GDM1 (cell line): Measurements from ENCODE around the gene FKBP7.
A peak's percentile ranks its signal among the peaks of the same experiment; 100 is the strongest.
"Not testable (repeated sequence)": the region's sequence is repeated elsewhere in the genome, so short reads cannot be mapped to it uniquely, and the experiment has no call there.

Experiments
- DNase-seq: peaks from one replicate; lab custom pipeline; 2025; lab: John Stamatoyannopoulos, UW

The FKBP7 gene

DNA sequence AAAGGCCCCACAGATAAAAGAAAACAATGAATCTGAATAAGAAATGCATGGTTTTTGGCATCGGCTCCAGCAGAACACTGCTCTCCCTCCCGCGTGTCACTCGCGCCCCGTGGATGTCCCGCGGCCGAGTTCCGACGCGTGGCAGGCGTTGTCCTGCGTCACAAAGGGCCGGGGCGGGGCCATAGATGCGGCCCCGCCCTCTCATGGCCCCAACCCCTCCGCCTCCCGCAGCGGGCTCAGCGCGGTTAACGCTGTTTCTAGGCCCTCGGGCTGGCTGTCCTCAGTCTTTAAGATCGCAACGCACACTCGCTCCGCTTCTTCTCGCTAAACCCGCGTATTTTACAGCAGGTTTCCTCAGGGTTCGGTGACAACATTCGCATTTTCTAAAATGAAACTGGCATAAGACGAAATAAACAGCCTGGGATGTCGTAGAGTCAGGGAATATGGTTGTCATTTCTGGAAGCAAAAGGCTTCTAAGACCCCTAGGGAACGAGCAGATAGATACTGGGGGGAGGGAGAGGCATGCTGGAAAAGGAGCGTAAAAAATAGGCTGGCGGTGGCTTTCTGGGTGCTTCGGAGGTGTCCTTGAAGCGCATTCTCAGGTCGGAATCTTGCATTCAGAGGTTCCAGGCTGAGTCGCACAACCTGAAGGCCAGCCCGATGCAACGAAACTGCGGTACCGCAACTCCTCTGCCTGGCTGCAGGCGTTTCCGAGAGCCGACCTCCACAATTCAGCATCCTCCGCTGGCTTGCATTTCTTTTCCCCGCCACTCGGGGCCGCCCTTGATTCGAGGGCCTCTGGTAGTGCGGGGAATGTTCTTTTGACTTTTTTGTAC, at the start of gene FKBP7:
Gene FKBP7, minus strand, starts transcription at position 162 of the 836 bp plus-strand sequence. Its CDS starts 101 bp downstream, at position 61.
- DNase-seq = peak; percentile 72

DNA sequence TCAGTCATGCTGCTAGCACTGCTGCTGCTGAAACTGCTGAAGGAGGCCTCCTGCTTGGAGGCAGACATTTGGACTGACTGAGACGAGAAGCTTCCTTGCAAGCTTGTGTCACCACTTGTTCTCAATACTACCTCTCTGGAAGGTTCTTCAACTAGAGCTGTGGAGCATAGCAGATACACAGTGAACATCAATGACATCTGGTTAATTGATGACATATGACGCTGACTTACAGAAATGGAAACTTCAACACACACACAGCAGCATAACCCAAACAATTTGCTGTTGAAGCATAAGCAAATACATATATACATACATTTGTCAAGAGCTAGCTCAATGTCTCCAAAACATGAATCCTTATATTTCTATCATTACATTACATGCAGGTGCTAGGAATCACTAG, 49.2 kb upstream of the FKBP7 start:
- no peak for DNase-seq

DNA sequence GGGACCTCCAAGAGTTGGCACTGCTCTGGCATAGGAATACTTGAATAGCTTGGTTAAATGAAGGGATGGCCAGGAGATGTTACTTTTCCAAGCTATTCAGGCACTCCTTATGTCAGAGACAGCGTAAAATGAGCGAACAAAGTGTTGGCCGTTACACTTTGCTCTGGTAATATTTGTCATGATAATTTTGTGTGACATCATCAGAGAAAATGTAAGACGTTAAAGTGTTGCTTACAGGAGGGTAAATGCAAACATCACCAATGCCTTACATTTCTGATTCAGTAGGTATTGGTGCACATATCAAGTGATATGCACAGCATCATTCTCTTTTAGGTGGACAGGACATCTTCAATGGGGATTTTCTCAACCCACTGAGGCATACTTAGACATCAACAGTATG, 47.9 kb upstream of the FKBP7 start:
- DNase-seq = no peak

DNA sequence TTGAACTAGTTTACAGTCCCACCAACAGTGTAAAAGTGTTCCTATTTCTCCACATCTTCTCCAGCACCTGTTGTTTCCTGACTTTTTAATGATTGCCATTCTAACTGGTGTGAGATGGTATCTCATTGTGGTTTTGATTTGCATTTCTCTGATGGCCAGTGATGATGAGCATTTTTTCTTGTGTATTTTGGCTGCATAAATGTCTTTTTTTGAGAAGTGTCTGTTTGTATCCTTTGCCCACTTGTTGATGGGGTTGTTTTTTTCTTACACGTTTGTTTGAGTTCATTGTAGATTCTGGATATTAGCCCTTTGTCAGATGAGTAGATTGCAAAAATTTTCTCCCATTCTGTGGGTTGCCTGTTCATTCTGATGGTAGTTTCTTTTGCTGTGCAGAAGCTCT, 47.1 kb upstream of the FKBP7 start:
- not testable (repeated sequence) for DNase-seq

- DNase-seq = not testable (repeated sequence)
These were observed 46.6 kb upstream of the FKBP7 start for GRCh38 chr2:178525010-178525409.

- no peak for DNase-seq
These were observed 45.3 kb upstream of the FKBP7 start for GRCh38 chr2:178523596-178524134.

GRCh38 chr2:178522950-178523595, 44.7 kb upstream of the FKBP7 start:
- peak; percentile 75 for DNase-seq

- no peak for DNase-seq
These were observed 43.1 kb upstream of the FKBP7 start for GRCh38 chr2:178521304-178522150.

GRCh38 chr2:178517496-178517895, 39.1 kb upstream of the FKBP7 start:
- DNase-seq = no peak

DNA sequence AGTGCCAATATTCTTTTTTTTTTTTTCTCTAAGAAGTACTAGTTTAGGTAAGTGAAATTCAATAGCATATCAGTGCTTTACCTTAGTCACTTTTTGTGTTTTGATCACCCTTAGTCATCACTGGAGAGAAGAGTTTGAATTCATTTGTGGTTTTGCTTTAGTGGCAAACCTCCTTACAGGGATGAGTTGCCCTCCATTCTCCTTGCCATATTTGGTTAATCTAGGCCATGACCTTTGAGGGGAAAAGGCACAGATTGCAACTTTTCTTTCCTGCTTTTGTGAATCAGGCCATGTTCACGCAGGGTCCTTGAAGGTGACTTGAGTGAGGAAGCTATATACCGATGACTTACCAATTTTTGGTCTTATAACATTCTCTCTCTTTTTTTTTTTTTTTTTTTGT, 36.3 kb upstream of the FKBP7 start:
- no peak for DNase-seq

DNA sequence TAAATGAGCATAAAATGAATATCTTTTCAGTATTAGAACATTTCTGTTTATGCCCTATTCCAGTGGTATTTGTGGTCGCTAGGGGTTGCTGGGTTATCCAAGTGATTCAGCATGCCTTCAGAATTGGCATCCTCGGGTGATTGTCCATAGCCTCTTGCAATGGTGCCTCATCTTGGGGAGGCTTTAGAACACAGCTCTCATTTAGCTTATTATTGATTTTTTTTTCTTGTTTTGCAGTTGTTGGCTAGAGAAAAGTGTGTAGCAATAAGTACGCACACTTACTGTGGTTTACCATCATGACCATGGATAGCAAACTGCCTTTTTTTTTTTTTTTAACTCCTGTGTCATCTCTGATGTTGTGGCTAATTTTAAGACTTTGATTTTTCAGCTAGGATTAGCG, 35.5 kb upstream of the FKBP7 start:
- DNase-seq = no peak

DNA sequence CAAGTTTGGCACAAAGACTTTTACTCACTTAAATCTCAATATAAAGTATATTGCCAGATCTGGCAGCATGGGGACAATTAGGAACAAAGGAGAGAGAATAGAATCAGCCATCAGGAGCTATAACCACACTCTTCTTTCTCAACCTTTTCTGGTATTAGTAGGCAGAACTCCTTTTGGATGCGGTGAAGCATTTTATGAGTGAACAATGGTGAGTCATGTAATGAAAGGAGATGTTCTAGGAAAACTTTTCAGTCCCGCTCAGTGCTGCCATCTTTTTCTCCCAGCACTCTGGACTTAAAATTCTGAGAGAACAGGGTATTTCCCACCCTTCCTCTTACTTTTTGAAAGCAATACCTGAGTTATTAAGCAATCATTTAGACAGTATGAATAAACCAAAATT, 34.1 kb upstream of the FKBP7 start:
- DNase-seq = no peak

GRCh38 chr2:178510384-178510783, 32.0 kb upstream of the FKBP7 start:
- no peak for DNase-seq

DNA sequence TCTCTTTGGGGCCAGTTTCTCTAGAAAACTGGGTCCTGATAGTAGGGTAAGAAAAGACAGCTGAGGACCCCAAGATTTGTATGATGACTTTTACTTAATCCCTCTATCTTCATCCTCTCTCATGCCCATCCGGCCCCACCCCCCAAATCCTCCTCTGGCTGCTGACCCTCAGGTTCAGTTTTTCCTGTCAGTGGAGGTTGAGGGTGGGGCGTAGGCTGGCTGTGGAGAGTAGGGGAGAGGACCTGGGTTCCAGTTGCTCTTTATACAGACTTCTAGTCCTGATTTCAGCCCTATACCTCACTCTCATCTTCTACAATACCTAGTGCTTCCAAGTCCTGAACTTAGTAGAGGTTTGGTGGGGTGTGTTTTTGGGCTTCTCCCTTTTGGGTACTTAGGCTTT, 30.2 kb upstream of the FKBP7 start:
- DNase-seq = no peak

- no peak for DNase-seq
These were observed 28.5 kb upstream of the FKBP7 start for GRCh38 chr2:178506949-178507348.

GRCh38 chr2:178506524-178506923, 28.1 kb upstream of the FKBP7 start:
- no peak for DNase-seq

DNA sequence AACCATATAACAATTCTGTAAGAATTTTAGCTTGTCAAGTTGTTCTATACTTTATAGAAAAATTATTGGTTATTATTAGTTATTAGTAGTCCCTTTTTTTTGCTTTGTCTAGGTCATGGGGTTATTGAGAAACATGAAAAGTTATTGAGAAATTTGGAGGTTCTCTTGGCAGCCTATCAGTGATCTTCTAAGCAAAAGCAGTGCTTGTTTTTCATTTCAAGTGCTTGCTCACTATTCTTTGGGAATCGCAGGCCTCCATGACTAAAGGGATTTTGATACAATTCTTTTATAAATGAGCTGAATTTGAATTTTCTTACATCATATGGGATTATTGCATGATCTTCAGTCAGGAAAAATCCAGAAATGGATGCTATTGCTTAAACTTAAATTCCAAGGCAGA, 27.7 kb upstream of the FKBP7 start:
- no peak for DNase-seq

GRCh38 chr2:178502751-178503150, 24.4 kb upstream of the FKBP7 start:
- no peak for DNase-seq

DNA sequence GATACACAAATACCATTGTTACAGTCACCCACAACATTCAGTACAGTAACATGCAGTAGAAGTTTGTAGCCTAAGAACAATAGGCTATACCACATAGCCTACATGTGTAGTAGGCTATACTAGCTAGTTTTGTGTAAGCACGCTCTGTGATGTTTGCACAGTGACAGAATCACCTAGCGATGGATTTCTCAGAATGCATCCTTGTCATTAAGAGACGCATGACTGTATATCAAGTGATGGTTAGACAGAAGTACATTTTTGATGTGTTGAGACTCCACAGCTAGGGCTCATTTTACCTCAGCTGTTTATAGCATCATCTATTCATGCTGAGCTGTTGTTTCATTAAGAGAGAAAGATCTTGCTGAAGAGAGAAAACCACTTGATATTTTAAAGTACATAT, 21.2 kb upstream of the FKBP7 start:
- DNase-seq = no peak

DNA sequence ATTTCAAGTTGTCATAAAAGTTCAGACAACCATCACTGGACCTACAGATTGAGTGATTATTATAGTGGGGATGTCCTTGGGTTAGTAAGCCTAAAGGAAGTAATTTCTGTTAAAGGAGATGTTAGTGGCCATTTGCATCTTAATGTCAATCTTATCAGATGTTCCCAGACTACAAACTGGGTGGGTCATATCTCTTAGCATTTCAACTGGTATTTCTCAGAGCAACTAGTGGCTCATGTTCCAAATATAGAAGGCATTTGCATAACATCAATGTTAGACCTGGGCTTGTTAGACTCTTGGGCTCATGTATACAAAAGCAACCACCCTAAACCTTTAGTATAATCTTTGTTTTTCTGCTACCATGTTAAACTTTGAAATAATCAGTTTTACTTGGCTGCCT, 19.7 kb upstream of the FKBP7 start:
- no peak for DNase-seq

DNA sequence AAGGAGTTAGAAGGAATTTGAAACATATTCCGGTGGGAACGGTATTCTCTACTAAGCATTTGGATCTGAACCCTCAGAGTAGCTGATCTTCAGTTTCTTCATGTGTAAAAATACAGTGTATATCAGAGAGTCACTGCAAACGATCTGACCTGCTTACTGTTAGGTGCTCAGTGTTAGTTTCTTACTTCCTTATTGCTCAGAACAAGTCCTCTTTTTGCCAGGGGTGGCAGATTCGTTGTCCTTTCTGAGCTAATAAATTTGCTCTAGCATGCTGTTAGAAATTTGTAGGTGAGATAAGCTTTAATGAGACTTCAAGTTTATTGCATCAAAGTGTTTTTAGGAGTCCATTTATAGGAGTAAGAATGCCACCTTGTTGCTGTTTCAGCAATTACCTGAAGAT, 17.6 kb upstream of the FKBP7 start:
- no peak for DNase-seq

DNA sequence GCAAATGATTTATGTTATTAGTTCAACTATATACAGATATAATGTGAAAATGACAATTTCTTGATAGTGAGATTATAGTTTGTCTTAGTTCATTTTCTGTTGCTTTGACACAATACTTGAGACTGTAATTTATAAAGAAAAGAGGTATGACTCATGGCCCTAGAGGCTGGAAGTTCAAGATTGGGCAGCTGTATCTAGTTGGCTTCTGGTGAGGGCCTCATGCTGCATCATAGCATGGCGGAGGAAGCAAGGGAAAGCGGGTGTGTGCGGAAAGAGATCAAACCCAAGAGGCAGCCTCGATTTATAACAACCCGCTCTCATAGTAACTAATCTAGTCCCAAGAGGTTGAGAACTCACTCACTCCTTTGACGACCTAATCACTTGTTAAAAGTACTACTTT, 13.2 kb upstream of the FKBP7 start:
- no peak for DNase-seq
